Endometrial microvascular endothelial cells (primary cell): ENCODE measurements around the gene TAF15. TPM values are rescaled to one million over a fixed set of nuclear protein-coding genes. Genes with fewer than 3 reads are reported as not detected.

Experiments used
- in situ Hi-C: cut with HindIII; loops from 2 replicates; pipeline ENCODE4 v1.10.0; 2017; ENCODE audit warnings: low sequenced_read_pairs, low pct_unique_long_range_greater_than_20kb; ENCODE audit errors: inconsistent ontology term
- total RNA-seq: library from RNA; depleted of rRNA; stranded (reverse); fragments of >200 nt; gene quantifications from one replicate; pipeline ENCODE4 v1.2.3, GENCODE V29; 2015; ENCODE audit errors: inconsistent ontology term

TAF15 gene
- total RNA-seq, 1 donor from 2014 or later, result 30.8 TPM

GRCh38 chr17:35864853-35865252 is 55.6 kb downstream of the TAF15 start:
- in situ Hi-C loops, result no loop called here

GRCh38 chr17:35865412-35866340 is 56.4 kb downstream of the TAF15 start:
- in situ Hi-C loops, result no loop called here

- in situ Hi-C loops, result no loop called here
Observed at GRCh38 chr17:35866341-35866950, 57.2 kb downstream of the TAF15 start.

- in situ Hi-C loops, result no loop called here
Observed at GRCh38 chr17:35867574-35867973, 58.3 kb downstream of the TAF15 start.

GRCh38 chr17:35868737-35869136 is 59.5 kb downstream of the TAF15 start, which contains the start of gene HEATR9:
Gene HEATR9 (minus strand): TSS chr17:35868891. CDS start chr17:35868742, 149 bp downstream.
- in situ Hi-C loops, result no loop called here

GRCh38 chr17:35870906-35871819 is 61.9 kb downstream of the TAF15 start:
- in situ Hi-C loops, result no loop called here

GRCh38 chr17:35872196-35872980 is 63.1 kb downstream of the TAF15 start:
- in situ Hi-C loops, result no loop called here

- in situ Hi-C loops, result no loop called here
Observed at GRCh38 chr17:35875072-35875799, 66.0 kb downstream of the TAF15 start.

GRCh38 chr17:35875800-35876139 is 66.5 kb downstream of the TAF15 start:
- in situ Hi-C loops, result no loop called here

- in situ Hi-C loops, result no loop called here
Observed at GRCh38 chr17:35876534-35876933, 67.2 kb downstream of the TAF15 start.

- in situ Hi-C loops, result no loop called here
Observed at GRCh38 chr17:35877345-35878029, 68.2 kb downstream of the TAF15 start.

GRCh38 chr17:35878361-35878760 is 69.1 kb downstream of the TAF15 start:
- in situ Hi-C loops, result no loop called here

GRCh38 chr17:35879773-35880654 is 70.7 kb downstream of the TAF15 start, which contains the start of gene CCL5:
Gene CCL5 (minus strand): TSS chr17:35880360.
- in situ Hi-C loops, result no loop called here

- in situ Hi-C loops, result no loop called here
Observed at GRCh38 chr17:35889241-35889640, 80.0 kb downstream of the TAF15 start.

GRCh38 chr17:35889818-35890773 is 80.8 kb downstream of the TAF15 start:
- in situ Hi-C loops, result no loop called here
